CD14-positive monocyte (primary cell): ENCODE measurements around the gene CDK5. TPM values are rescaled to one million over a fixed set of nuclear protein-coding genes. Genes with fewer than 3 reads are reported as not detected.

Experiments
- DNase-seq, 3 donors: peaks; one replicate each; pipeline ENCODE4 v3.0.0-alpha.2; 2011 to 2022
- H2AFZ ChIP-seq: 2 replicates; pipeline ENCODE4 v1.6.0; 2012; ENCODE audit warnings: mild to moderate bottlenecking, low read depth, low read length, inconsistent platforms; ENCODE audit not compliant: insufficient read depth, poor library complexity, severe bottlenecking
- H3K27ac ChIP-seq, 2 donors: 1 replicate in 1 of 2; 2 replicates in 1 of 2; pipeline ENCODE4 v1.5.1; 2012 to 2013; ENCODE audit warnings: low read length in 2 of 2, control low read depth in 1 of 2, inconsistent platforms in 1 of 2, low read depth in 1 of 2, mild to moderate bottlenecking in 1 of 2
- H3K27me3 ChIP-seq, 2 donors: one replicate each; pipeline versions ENCODE4 v1.6.0 to v1.6.1; 2011 to 2013; ENCODE audit warnings: low read length in 2 of 2; ENCODE audit not compliant: control insufficient read depth in 2 of 2, insufficient read depth in 2 of 2
- H3K36me3 ChIP-seq, 2 donors: replicated peaks in 1 of 2; 1 replicate in 1 of 2; 2 replicates in 1 of 2; pipeline versions ENCODE4 v1.5.1 to v1.6.1; 2012 to 2013; ENCODE audit warnings: low read length in 2 of 2, control low read depth in 1 of 2, inconsistent platforms in 1 of 2, mild to moderate bottlenecking in 1 of 2; ENCODE audit not compliant: insufficient read depth in 2 of 2, control insufficient read depth in 1 of 2
- H3K4me1 ChIP-seq, 2 donors: 1 replicate in 1 of 2; 2 replicates in 1 of 2; pipeline versions ENCODE4 v1.5.1 to v1.6.1; 2012 to 2013; ENCODE audit warnings: low read length in 2 of 2, control low read depth in 1 of 2, inconsistent platforms in 1 of 2, mild to moderate bottlenecking in 1 of 2, moderate library complexity in 1 of 2; ENCODE audit not compliant: insufficient read depth in 2 of 2, control insufficient read depth in 1 of 2
- H3K4me2 ChIP-seq: replicated peaks from 2 replicates; pipeline ENCODE3; 2012; ENCODE audit warnings: low read length, moderate library complexity, mild to moderate bottlenecking; ENCODE audit not compliant: poor library complexity, severe bottlenecking; ENCODE audit errors: extremely low read depth
- H3K4me3 ChIP-seq, 3 experiments: fragments of 200-600 bp in 1 of 3; sonication (generic) in 1 of 3; replicated peaks in 1 of 3; 1 replicate in 2 of 3; 2 replicates in 1 of 3; pipeline ENCODE4 v1.5.1; 2011 to 2013; ENCODE audit warnings: low read length in 3 of 3, mild to moderate bottlenecking in 3 of 3, control low read depth in 2 of 3, low read depth in 2 of 3, inconsistent platforms in 1 of 3, moderate library complexity in 1 of 3
- H3K79me2 ChIP-seq: 2 replicates; pipeline ENCODE4 v1.6.0; 2012; ENCODE audit warnings: mild to moderate bottlenecking, control low read depth, inconsistent platforms, low read length, moderate library complexity; ENCODE audit not compliant: insufficient read depth
- H3K9ac ChIP-seq: 2 replicates; pipeline ENCODE4 v1.6.0; 2017; ENCODE audit warnings: low read length, mild to moderate bottlenecking; ENCODE audit not compliant: insufficient read depth, poor library complexity, severe bottlenecking
- H3K9me3 ChIP-seq, 2 donors: replicated peaks in 1 of 2; 1 replicate in 1 of 2; 2 replicates in 1 of 2; pipeline versions ENCODE4 v1.5.1 to v1.6.1; 2012 to 2013; ENCODE audit warnings: low read length in 2 of 2, control low read depth in 1 of 2; ENCODE audit not compliant: control insufficient read depth in 1 of 2, insufficient read depth in 1 of 2
- H4K20me1 ChIP-seq: 2 replicates; pipeline ENCODE4 v1.6.0; 2012; ENCODE audit warnings: mild to moderate bottlenecking, low read length, control low read depth, moderate library complexity; ENCODE audit not compliant: insufficient read depth
- H3K27ac Mint-ChIP-seq, 7 donors: one replicate each; pipeline ENCODE4 v1.8.0; 2020; ENCODE audit warnings: mild to moderate bottlenecking in 7 of 7, mixed read lengths in 7 of 7, moderate library complexity in 6 of 7, inconsistent platforms in 2 of 7
- H3K27me3 Mint-ChIP-seq, 3 donors: one replicate each; pipeline ENCODE4 v1.8.0; 2021 to 2022; ENCODE audit warnings: low read depth in 3 of 3, mild to moderate bottlenecking in 3 of 3, mixed read lengths in 3 of 3, moderate library complexity in 3 of 3, inconsistent platforms in 1 of 3
- H3K36me3 Mint-ChIP-seq, 2 donors: one replicate each; pipeline ENCODE4 v1.8.0; 2020; ENCODE audit warnings: mixed read lengths in 2 of 2, inconsistent platforms in 1 of 2, mild to moderate bottlenecking in 1 of 2
- H3K4me1 Mint-ChIP-seq: one replicate; pipeline ENCODE4 v1.8.0; 2020; ENCODE audit warnings: mild to moderate bottlenecking, mixed read lengths
- H3K4me3 Mint-ChIP-seq, 2 donors: one replicate each; pipeline ENCODE4 v1.8.0; 2020; ENCODE audit warnings: mild to moderate bottlenecking in 2 of 2, mixed read lengths in 2 of 2, moderate library complexity in 1 of 2
- H3K9me3 Mint-ChIP-seq, 7 donors: one replicate each; pipeline ENCODE4 v1.8.0; 2020 to 2022; ENCODE audit warnings: mixed read lengths in 7 of 7, mild to moderate bottlenecking in 6 of 7, moderate library complexity in 6 of 7, inconsistent platforms in 2 of 7
- CTCF ChIP-seq: fragments of 200-600 bp; IDR thresholded peaks from one replicate; pipeline ENCODE4 v1.8.0; 2022; ENCODE audit warnings: antibody characterized with exemption, mild to moderate bottlenecking
- WGBS: methylation state at CpG from one replicate; pipeline ENCODE4 v1.1.5; 2013; ENCODE audit warnings: missing lambda C conversion rate; ENCODE audit not compliant: insufficient coverage; 5-methylcytosine and 5-hydroxymethylcytosine counted together
- intact Hi-C, 2 donors: fragments of 100-400 bp; cut with micrococcal nuclease; formaldehyde crosslinking; loops; one replicate each; pipeline versions ENCODE4 v1.15.0 to v1.15.1; 2023
- polyA plus RNA-seq, 3 donors: library from polyadenylated mRNA; depleted of rRNA in 1 of 3; unstranded in 2 of 3; stranded (reverse) in 1 of 3; fragments of 300-500 nt in 2 of 3; fragments of >200 nt in 1 of 3; fragmentation: Illumina TruSeq in 2 of 3; gene quantifications; 1 replicate in 2 of 3; 2 replicates in 1 of 3; pipeline ENCODE4 v1.2.3, GENCODE V29; 2012 to 2021

CDK5 gene
- polyA plus RNA-seq, 3 donors = 14.9 to 31.2 (median 24.9) TPM

- 0% methylated on average over 8 of the region's 17 CpGs for WGBS
- Histone ChIP-seq H3K9me3 (no peaks in the 10 kb centered on the region), H3K4me2 (peak overlapping the region; percentile 98), H3K9ac (peak overlapping the region; percentile 72), H3K36me3 (peaks cover 19 to 31% of the 10 kb centered on the region in 2 donors), H3K4me1 (peaks cover 35 to 43% of the 10 kb centered on the region in 2 donors), H4K20me1 (peaks cover 54% of the 10 kb centered on the region), H3K79me2 (peaks cover 38% of the 10 kb centered on the region), H3K27me3 (no peaks in the 10 kb centered on the region), H3K27ac (peak overlapping the region in 1 of 2 donors; percentile 12), H2AFZ (peak overlapping the region; percentile 87), H3K4me3 (peak overlapping the region; percentile 66 to 97 (median 94))
- Mint-ChIP-seq H3K27ac (peak overlapping the region in 3 of 7 donors; percentile 42 to 86 (median 72)), H3K9me3 (no peaks in the 10 kb centered on the region), H3K36me3 (peaks cover 16 to 28% of the 10 kb centered on the region in 2 donors), H3K4me3 (peak overlapping the region; percentile 84 to 98), H3K4me1 (peaks cover 36% of the 10 kb centered on the region), H3K27me3 (peaks cover 0 to 1% (median 0%) of the 10 kb centered on the region in 3 donors)
- intact Hi-C loops = no loop called here
- no peak for TF ChIP-seq CTCF
- DNase-seq = no peak
Measured at GRCh38 chr7:151060113-151060415, 2.4 kb upstream of the CDK5 start.

- peaks cover 13 to 26% of the 10 kb centered on the region in 2 donors for H3K36me3 ChIP-seq
- intact Hi-C loops = loop anchor here (2.0 kb wide), 4 partner anchors 21 to 51 kb away; partner anchors contain the start of genes AGAP3 (in 1 of the 2) and FASTK (in 1 of the 2)
- peak; percentile 51 for TF ChIP-seq CTCF
- no peaks in the 10 kb centered on the region for H3K9me3 ChIP-seq
- H3K4me3 ChIP-seq = peak within 1 kb of the TSS; percentile 66 to 97 (median 94)
- peaks cover 49% of the 10 kb centered on the region for H4K20me1 ChIP-seq
- H3K4me1 ChIP-seq = peaks cover 35 to 43% of the 10 kb centered on the region in 2 donors
- Mint-ChIP-seq H3K27ac (peak within 1 kb of the TSS; percentile 82 to 93 (median 89)), H3K9me3 (no peaks in the 10 kb centered on the region), H3K4me3 (peak within 1 kb of the TSS; percentile 93 to 98), H3K36me3 (peaks cover 15 to 28% of the 10 kb centered on the region in 2 donors), H3K4me1 (peaks cover 36% of the 10 kb centered on the region), H3K27me3 (peaks cover 0 to 1% (median under 1%) of the 10 kb centered on the region in 3 donors)
- H3K27ac ChIP-seq = peak within 1 kb of the TSS; percentile 82 to 89
- H2AFZ ChIP-seq = peak within 1 kb of the TSS; percentile 87
- peak; percentile 66 to 69 (median 67) for DNase-seq
- peak within 1 kb of the TSS; percentile 98 for H3K4me2 ChIP-seq
- H3K79me2 ChIP-seq = peaks cover 38% of the 10 kb centered on the region
- under 1% methylated on average over 51 of the region's 75 CpGs for WGBS
- no peaks in the 10 kb centered on the region for H3K27me3 ChIP-seq
- peak within 1 kb of the TSS; percentile 72 for H3K9ac ChIP-seq
Measured at GRCh38 chr7:151059367-151060112, 1.8 kb upstream of the CDK5 start, which contains the start of gene SLC4A2. Gene SLC4A2 (plus strand): TSS chr7:151059589. CDS start chr7:151061988, 2,399 bp downstream.
